Stimulated activated CD4-positive, alpha-beta T cell treated with anti-CD3 and anti-CD28 coated beads, Interleukin-2, amount 100 ng/mL, for 48 hours (primary cell): Measurements from ENCODE around the gene ST7.
"Not testable (repeated sequence)": the region's sequence is repeated elsewhere in the genome, so short reads cannot be mapped to it uniquely, and the experiment has no call there.

Source experiments
- DNase-seq, 2 donors: peaks; one replicate each; pipeline ENCODE4 v3.0.0-alpha.2; 2020

ST7 gene, protein sequence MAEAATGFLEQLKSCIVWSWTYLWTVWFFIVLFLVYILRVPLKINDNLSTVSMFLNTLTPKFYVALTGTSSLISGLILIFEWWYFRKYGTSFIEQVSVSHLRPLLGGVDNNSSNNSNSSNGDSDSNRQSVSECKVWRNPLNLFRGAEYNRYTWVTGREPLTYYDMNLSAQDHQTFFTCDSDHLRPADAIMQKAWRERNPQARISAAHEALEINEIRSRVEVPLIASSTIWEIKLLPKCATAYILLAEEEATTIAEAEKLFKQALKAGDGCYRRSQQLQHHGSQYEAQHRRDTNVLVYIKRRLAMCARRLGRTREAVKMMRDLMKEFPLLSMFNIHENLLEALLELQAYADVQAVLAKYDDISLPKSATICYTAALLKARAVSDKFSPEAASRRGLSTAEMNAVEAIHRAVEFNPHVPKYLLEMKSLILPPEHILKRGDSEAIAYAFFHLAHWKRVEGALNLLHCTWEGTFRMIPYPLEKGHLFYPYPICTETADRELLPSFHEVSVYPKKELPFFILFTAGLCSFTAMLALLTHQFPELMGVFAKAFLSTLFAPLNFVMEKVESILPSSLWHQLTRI

DNA sequence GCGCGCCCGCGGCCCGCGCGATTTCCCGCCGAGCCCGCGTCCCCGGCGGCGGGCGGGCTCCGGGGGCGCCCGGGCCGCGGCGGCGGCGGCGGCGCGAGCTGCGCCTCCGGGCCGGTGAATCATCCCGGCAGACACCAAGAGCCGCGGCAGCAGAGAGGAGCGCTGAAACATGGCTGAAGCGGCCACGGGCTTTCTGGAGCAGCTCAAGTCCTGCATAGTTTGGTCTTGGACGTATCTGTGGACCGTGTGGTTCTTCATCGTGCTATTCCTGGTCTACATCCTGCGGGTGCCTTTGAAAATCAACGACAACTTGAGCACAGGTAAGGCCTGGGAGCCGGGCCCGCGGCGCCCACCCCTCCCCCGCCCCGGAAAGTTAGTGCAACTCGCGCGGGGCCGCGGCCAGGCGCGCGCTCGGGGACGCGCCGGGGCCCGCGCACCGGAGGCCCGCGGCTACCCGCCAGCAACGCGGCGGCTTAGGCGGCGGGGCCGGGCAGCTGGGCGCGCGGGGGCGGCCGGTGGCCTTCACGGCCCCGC, at the start of gene ST7:
ST7 (plus strand) TSS at position 130 of the 534 bp plus-strand sequence; CDS start at position 170, 40 bp downstream.
- peak; percentile 52 to 60 for DNase-seq

- DNase-seq, result no peak
Measured at GRCh38 chr7:116906391-116906790, 46.9 kb upstream of the ST7 start.

GRCh38 chr7:116910383-116910782, 42.9 kb upstream of the ST7 start:
- no peak for DNase-seq

DNA sequence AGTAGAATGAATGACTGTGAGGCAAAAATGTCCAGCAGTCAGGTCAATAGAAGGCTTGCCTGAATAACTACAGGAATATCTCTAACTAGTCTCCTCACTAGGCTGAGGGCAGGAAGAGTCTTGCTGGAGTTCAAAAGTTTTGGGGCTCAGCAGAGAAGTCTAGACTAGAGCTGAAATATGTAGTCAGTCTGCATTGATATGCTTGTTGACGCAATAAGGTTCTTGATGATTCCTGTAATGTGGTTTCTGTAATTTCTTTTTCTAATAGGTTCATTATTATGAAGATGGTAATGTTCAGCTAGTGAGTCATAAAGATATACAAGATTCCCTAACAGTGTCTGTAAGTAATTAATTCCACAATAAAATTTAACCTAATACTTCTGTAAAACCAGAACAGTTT, 41.5 kb upstream of the ST7 start:
- DNase-seq, result no peak

- DNase-seq, result no peak
Measured at GRCh38 chr7:116912269-116912909, 40.9 kb upstream of the ST7 start.

DNA sequence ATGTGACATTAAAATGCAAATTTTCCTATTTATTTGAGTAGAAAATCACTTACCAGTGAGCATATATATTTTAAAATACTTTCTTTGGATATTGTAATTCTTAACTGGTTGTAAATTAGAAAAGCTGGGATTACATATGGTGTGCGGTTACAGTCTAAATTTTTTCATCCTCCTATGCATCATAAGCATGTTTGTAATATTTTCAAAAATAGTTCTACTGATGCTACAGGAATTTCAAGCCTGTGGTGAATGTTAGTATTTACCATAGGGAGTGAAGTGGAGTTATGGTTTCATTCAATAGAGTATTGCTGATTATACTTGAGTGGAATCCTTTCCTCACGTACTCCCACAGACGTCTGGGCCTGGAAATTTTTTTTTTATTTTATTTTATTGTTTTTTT, 34.6 kb upstream of the ST7 start:
- no peak for DNase-seq

DNA sequence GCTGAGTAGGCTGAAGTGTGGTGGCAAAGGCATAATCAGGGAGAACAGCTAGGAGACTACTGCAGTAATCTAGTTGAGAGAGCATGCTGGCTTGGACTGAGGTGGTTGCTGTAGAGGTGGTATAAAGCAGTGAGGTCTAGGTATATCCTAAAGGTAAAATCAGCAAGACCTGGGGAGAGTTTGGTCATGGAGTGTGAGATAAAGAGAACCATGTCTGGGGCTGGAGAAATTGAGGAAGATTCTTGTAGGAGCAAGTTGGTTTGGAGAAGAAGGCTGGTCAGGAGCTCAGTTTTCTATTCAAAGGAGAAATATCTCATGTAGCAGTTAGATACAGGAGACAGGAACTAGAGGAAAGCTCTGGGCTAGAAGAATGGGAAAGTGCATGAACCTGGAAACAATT, 32.9 kb upstream of the ST7 start:
- DNase-seq, result no peak

DNA sequence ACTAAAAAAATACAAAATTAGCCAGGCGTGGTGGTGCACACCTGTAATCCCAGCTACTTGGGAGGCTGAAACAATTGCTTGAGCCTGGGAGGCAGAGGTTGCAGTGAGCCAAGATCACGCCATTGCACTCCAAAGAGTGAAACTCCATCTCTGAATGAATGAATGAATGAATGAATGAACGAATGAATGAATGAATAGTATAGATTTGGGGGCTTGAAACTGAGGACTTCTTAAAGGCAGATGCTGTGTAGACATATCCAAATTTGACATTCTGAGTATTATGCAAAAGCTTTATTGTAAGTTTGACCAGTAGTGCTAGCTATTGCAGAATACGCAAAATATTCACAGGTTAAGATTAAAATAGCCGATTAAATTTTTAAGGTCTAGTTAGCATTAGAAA, 30.8 kb upstream of the ST7 start:
- DNase-seq, result no peak

DNA sequence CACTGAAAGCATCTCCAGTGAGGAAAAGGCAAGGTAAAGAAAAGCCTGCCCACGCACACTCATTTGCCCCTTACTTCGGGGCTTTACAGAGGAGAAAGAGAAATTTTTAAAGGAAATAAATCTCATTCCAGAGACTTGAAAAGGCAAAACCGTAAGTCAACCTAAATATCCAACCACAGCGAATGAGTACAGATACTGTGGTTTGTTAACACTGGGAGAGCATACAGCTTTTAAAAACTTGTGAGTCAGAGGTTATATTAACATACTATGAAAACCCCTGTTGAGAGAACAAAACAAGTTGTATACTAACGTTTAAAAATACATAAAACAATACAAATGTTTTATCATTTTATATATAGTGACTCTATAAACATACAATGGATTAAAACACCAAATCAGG, 28.6 kb upstream of the ST7 start:
- no peak for DNase-seq

- no peak for DNase-seq
Measured at GRCh38 chr7:116929021-116929420, 24.3 kb upstream of the ST7 start.

GRCh38 chr7:116929914-116930913, 23.1 kb upstream of the ST7 start:
- peak; percentile 70 to 72 for DNase-seq

- DNase-seq, result no peak
Measured at GRCh38 chr7:116932566-116932965, 20.7 kb upstream of the ST7 start.

DNA sequence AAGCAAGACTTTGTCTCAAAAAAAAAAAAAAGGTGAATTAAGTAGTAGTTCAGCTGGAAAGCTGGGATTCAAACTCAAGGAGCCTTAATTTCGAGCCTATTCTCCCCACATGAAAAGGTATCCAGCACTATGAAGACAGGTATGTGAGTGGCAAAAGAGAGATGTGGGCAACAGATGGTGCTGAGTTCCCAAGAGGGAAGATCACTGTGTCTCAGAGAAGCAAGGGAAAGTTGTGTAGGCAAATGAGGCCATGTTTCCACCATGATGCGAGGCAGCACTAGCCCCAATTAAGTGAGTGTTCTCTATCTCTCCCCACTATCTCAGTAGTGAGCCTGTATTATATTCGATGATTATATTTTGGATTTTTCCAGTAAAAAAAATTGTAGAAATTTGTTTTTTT, 19.8 kb upstream of the ST7 start:
- no peak for DNase-seq

GRCh38 chr7:116934580-116934979, 18.7 kb upstream of the ST7 start:
- no peak for DNase-seq

DNA sequence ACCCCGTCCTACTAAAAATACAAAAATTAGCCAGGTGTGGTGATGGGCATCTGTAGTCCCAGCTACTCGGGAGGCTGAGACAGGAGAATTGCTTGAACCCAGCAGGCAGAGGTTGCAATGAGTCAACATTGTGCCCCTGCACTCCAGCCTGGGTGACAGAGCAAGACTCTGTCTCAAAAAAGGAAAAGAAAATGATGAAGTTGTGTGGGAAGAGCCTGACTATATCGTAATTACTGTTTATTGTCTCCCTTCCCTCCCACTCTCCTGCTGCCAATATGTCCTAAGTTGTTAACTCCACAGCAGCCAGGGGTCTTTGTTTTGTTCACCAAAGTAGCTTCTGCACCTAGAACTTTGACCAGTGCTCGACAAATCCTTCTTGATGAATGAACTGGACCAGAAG, 16.5 kb upstream of the ST7 start:
- not testable (repeated sequence) for DNase-seq

GRCh38 chr7:116938678-116939077, 14.6 kb upstream of the ST7 start:
- no peak for DNase-seq

DNA sequence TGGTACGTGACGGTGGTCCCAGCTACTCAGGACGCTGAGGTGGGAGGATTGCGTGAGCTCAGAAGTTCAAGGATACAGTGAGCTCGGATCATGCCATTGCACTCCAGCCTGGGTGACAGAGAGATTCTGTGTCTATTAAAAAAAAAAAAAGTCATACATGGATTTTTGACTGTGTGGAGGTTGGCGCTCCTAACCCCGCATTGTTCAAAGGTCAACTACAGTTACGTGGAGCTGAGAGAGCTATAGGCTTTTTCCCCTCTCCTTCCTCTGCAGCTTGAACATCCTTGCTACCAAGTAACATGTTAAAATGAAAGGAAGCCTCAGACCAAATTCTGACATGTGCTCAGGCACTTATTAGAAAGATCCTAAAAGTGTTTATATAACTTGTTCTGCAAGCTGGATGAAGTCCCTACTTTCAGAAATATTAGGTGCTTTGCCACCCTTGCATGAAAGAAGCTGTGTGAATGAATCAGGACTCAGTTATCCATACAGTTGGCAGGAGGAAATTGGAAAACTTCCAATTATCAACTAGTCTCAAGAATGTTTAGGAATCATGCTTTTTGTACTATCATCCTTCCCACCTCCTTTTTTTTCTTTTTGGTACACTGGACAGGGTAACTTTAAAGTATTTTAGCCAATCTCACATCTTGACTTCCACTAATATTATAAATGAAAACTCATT, 12.5 kb upstream of the ST7 start:
- DNase-seq, result no peak

DNA sequence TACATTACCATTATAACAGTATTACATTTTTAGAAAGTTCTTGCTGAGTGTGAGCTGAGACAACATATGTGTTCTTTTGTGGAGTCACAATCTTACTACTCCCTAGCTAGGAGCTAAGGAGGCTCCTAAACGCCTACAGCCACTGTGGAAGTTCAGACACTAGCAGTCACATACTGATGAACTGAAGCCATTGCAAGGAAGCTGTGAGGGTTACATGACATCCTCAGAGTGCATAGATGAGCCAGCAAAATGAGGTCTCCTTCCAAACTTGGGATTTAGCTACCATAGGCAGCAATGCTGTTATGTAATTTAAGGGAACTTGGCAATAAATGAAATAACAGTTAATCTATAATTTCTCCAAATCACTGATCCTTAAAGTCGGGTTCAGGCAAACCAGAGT, 10.8 kb upstream of the ST7 start:
- no peak for DNase-seq

DNA sequence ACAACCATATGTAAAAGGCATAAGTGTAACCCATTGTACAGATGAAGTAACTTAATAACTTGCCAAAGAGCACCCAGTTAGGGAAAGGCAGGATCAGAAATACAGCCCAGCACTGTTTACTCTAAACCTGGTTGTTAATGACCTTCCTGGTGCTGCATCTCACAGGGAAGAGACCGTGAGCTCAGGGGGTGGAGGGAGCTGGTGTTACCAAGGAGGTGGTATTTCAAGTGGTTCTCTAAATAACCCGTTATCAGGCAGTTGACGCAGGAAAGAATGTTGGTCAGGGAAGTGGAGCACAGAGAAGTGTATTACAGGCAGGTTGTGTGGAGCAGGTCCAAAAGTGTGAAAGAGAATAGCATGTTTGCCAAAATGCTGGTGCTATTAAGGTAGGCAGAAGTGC, 4.4 kb upstream of the ST7 start:
- no peak for DNase-seq

- no peak for DNase-seq
Measured at GRCh38 chr7:116949941-116950801, 3.1 kb upstream of the ST7 start.

DNA sequence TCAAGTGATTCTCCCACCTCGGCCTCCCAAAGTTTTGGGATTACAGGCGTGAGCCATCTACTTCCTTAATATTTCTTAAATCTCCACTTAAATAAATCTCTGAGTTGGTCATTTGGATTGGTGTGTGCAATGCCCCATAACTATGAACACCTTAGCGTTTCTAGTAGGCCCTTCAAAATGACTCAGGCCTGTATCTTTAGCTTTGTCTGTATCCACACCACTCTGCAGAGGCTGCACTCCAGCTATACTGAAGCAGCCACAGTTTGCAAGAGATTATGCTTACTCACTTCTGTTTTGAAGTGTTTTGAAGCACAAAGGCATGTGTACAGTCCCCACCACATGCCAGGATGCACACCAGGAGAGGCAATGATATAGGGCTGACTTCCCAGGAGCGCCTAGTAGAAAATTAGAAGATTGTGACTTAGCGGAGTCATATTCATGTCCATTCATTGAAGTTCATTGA, 2.4 kb upstream of the ST7 start:
- no peak for DNase-seq
